Activated naive CD4-positive, alpha-beta T cell treated with anti-CD3 and anti-CD28 coated beads for 36 hours (primary cell): Measurements from ENCODE around the gene STXBP4. TPM values are rescaled to one million over a fixed set of nuclear protein-coding genes. Genes with fewer than 3 reads are reported as not detected.
A peak's percentile ranks its signal among the peaks of the same experiment; 100 is the strongest.

ENCODE experiments used
- CTCF ChIA-PET: fragments of 350-600 bp; sonication (Branson Sonifier 250); formaldehyde crosslinking; loops from one replicate; lab custom pipeline; 2021; ENCODE audit warnings: antibody characterized with exemption; lab: Charles Lee
- DNase-seq: peaks from one replicate; pipeline ENCODE4 v3.0.0-alpha.2; 2020
- H3K27ac Mint-ChIP-seq: one replicate; pipeline ENCODE4 v1.8.0; 2021; ENCODE audit warnings: mild to moderate bottlenecking, mixed read lengths
- H3K27me3 Mint-ChIP-seq: one replicate; pipeline ENCODE4 v1.8.0; 2021; ENCODE audit warnings: low read depth, mixed read lengths
- H3K36me3 Mint-ChIP-seq: one replicate; pipeline ENCODE4 v1.8.0; 2021; ENCODE audit warnings: low read depth, mixed read lengths
- H3K4me1 Mint-ChIP-seq: one replicate; pipeline ENCODE4 v1.8.0; 2021; ENCODE audit warnings: low read depth, mixed read lengths
- H3K4me3 Mint-ChIP-seq: one replicate; pipeline ENCODE4 v1.8.0; 2021; ENCODE audit warnings: mild to moderate bottlenecking, moderate library complexity, mixed read lengths
- H3K9me3 Mint-ChIP-seq: one replicate; pipeline ENCODE4 v1.8.0; 2021; ENCODE audit warnings: mixed read lengths
- intact Hi-C: fragments of 100-400 bp; cut with micrococcal nuclease; formaldehyde crosslinking; loops from one replicate; pipeline ENCODE4 v1.15.1; 2023
- total RNA-seq, 2 experiments: library from RNA; stranded (reverse); gene quantifications; one replicate each; pipeline ENCODE4 v1.2.3, GENCODE V29; 2021

Gene STXBP4
- total RNA-seq, 2 experiments from 2014 or later: 4.5 to 5.3 TPM

GRCh38 chr17:54996441-54996840 lies 27.9 kb downstream of the STXBP4 start:
- Mint-ChIP-seq H3K9me3 (no peaks in the 10 kb centered on the region), H3K27ac (no peak overlapping the region), H3K27me3 (no peaks in the 10 kb centered on the region), H3K4me1 (no peaks in the 10 kb centered on the region), H3K36me3 (no peaks in the 10 kb centered on the region), H3K4me3 (no peak overlapping the region)
- CTCF ChIA-PET: interaction anchor here (0.8 to 1.5 kb wide), 2 partner anchors 223 to 352 kb away, joined by 3 to 4 read pairs; no protein-coding TSS in a partner anchor
- intact Hi-C loops: no loop called here
- no peak for DNase-seq

- H3K27ac Mint-ChIP-seq: no peak overlapping the region
- no peaks in the 10 kb centered on the region for H3K36me3 Mint-ChIP-seq
- H3K4me1 Mint-ChIP-seq: no peaks in the 10 kb centered on the region
- no peaks in the 10 kb centered on the region for H3K9me3 Mint-ChIP-seq
- H3K27me3 Mint-ChIP-seq: no peaks in the 10 kb centered on the region
- DNase-seq: no peak
- intact Hi-C loops: no loop called here
- CTCF ChIA-PET: interaction anchor here (2.1 kb wide), 1 partner anchor 9 kb away, joined by 10 read pairs; no protein-coding TSS in a partner anchor
- H3K4me3 Mint-ChIP-seq: no peak overlapping the region
Observed at GRCh38 chr17:55002458-55002857, 33.9 kb downstream of the STXBP4 start.

GRCh38 chr17:55004484-55004883 lies 35.9 kb downstream of the STXBP4 start:
- no peak overlapping the region for H3K4me3 Mint-ChIP-seq
- no peak for DNase-seq
- peaks cover 2% of the 10 kb centered on the region for H3K36me3 Mint-ChIP-seq
- no peak overlapping the region for H3K27ac Mint-ChIP-seq
- H3K27me3 Mint-ChIP-seq: no peaks in the 10 kb centered on the region
- intact Hi-C loops: no loop called here
- H3K4me1 Mint-ChIP-seq: no peaks in the 10 kb centered on the region
- H3K9me3 Mint-ChIP-seq: no peaks in the 10 kb centered on the region
- CTCF ChIA-PET: interaction anchor here (2.9 kb wide), 1 partner anchor 11 kb away, joined by 15 read pairs; no protein-coding TSS in a partner anchor

- intact Hi-C loops: no loop called here
- Mint-ChIP-seq H3K4me1 (no peaks in the 10 kb centered on the region), H3K27me3 (no peaks in the 10 kb centered on the region), H3K36me3 (peaks cover 2% of the 10 kb centered on the region), H3K4me3 (no peak overlapping the region), H3K9me3 (no peaks in the 10 kb centered on the region), H3K27ac (no peak overlapping the region)
- CTCF ChIA-PET: interaction anchor here (0.5 to 2.9 kb wide), 3 partner anchors 12 to 289 kb away, joined by 3 to 15 read pairs (median 4); no protein-coding TSS in a partner anchor
- no peak for DNase-seq
Observed at GRCh38 chr17:55005520-55005919, 37.0 kb downstream of the STXBP4 start.

- intact Hi-C loops: no loop called here
- H3K27me3 Mint-ChIP-seq: no peaks in the 10 kb centered on the region
- no peak for DNase-seq
- peaks cover 1% of the 10 kb centered on the region for H3K36me3 Mint-ChIP-seq
- CTCF ChIA-PET: no interaction called here
- H3K9me3 Mint-ChIP-seq: no peaks in the 10 kb centered on the region
- H3K27ac Mint-ChIP-seq: no peak overlapping the region
- no peaks in the 10 kb centered on the region for H3K4me1 Mint-ChIP-seq
- H3K4me3 Mint-ChIP-seq: no peak overlapping the region
Observed at GRCh38 chr17:55023626-55024025, 55.1 kb downstream of the STXBP4 start.

GRCh38 chr17:55037828-55038227 lies 69.3 kb downstream of the STXBP4 start:
- Mint-ChIP-seq H3K4me1 (no peaks in the 10 kb centered on the region), H3K27ac (no peak overlapping the region), H3K4me3 (no peak overlapping the region), H3K27me3 (no peaks in the 10 kb centered on the region), H3K9me3 (no peaks in the 10 kb centered on the region), H3K36me3 (peaks cover 3% of the 10 kb centered on the region)
- CTCF ChIA-PET: no interaction called here
- intact Hi-C loops: no loop called here
- DNase-seq: peak; percentile 9

- peaks cover 2% of the 10 kb centered on the region for H3K36me3 Mint-ChIP-seq
- no peaks in the 10 kb centered on the region for H3K4me1 Mint-ChIP-seq
- H3K27me3 Mint-ChIP-seq: no peaks in the 10 kb centered on the region
- no peaks in the 10 kb centered on the region for H3K9me3 Mint-ChIP-seq
- intact Hi-C loops: no loop called here
- CTCF ChIA-PET: no interaction called here
- no peak overlapping the region for H3K4me3 Mint-ChIP-seq
- H3K27ac Mint-ChIP-seq: no peak overlapping the region
- no peak for DNase-seq
Observed at GRCh38 chr17:55038291-55038690, 69.7 kb downstream of the STXBP4 start.

- H3K9me3 Mint-ChIP-seq: no peaks in the 10 kb centered on the region
- CTCF ChIA-PET: no interaction called here
- intact Hi-C loops: no loop called here
- H3K36me3 Mint-ChIP-seq: peaks cover 8% of the 10 kb centered on the region
- no peak overlapping the region for H3K4me3 Mint-ChIP-seq
- H3K4me1 Mint-ChIP-seq: no peaks in the 10 kb centered on the region
- H3K27ac Mint-ChIP-seq: no peak overlapping the region
- DNase-seq: no peak
- no peaks in the 10 kb centered on the region for H3K27me3 Mint-ChIP-seq
Observed at GRCh38 chr17:55040611-55041010, 72.0 kb downstream of the STXBP4 start.

- intact Hi-C loops: loop anchor here (2.0 kb wide), 1 partner anchor 243 kb away; no protein-coding TSS in a partner anchor
- Mint-ChIP-seq H3K4me3 (no peak overlapping the region), H3K27ac (no peak overlapping the region), H3K4me1 (no peaks in the 10 kb centered on the region), H3K9me3 (no peaks in the 10 kb centered on the region), H3K36me3 (peaks cover 6% of the 10 kb centered on the region), H3K27me3 (no peaks in the 10 kb centered on the region)
- CTCF ChIA-PET: no interaction called here
- DNase-seq: no peak
Observed at GRCh38 chr17:55053855-55054254, 85.3 kb downstream of the STXBP4 start.

GRCh38 chr17:55054429-55054828 lies 85.9 kb downstream of the STXBP4 start:
- H3K4me3 Mint-ChIP-seq: no peak overlapping the region
- peaks cover 2% of the 10 kb centered on the region for H3K36me3 Mint-ChIP-seq
- CTCF ChIA-PET: no interaction called here
- no peak for DNase-seq
- no peak overlapping the region for H3K27ac Mint-ChIP-seq
- H3K4me1 Mint-ChIP-seq: no peaks in the 10 kb centered on the region
- intact Hi-C loops: loop anchor here (2.0 kb wide), 1 partner anchor 242 kb away; no protein-coding TSS in a partner anchor
- H3K9me3 Mint-ChIP-seq: no peaks in the 10 kb centered on the region
- H3K27me3 Mint-ChIP-seq: no peaks in the 10 kb centered on the region

GRCh38 chr17:55056526-55056925 lies 88.0 kb downstream of the STXBP4 start:
- no peak overlapping the region for H3K27ac Mint-ChIP-seq
- no peaks in the 10 kb centered on the region for H3K27me3 Mint-ChIP-seq
- H3K9me3 Mint-ChIP-seq: no peaks in the 10 kb centered on the region
- intact Hi-C loops: no loop called here
- CTCF ChIA-PET: no interaction called here
- no peaks in the 10 kb centered on the region for H3K4me1 Mint-ChIP-seq
- H3K36me3 Mint-ChIP-seq: no peaks in the 10 kb centered on the region
- no peak overlapping the region for H3K4me3 Mint-ChIP-seq
- DNase-seq: no peak

- H3K27ac Mint-ChIP-seq: no peak overlapping the region
- H3K9me3 Mint-ChIP-seq: no peaks in the 10 kb centered on the region
- intact Hi-C loops: no loop called here
Observed at GRCh38 chr17:55057184-55057583, 88.6 kb downstream of the STXBP4 start.

GRCh38 chr17:55059724-55060123 lies 91.2 kb downstream of the STXBP4 start:
- no peak for DNase-seq
- H3K36me3 Mint-ChIP-seq: no peaks in the 10 kb centered on the region
- H3K4me1 Mint-ChIP-seq: no peaks in the 10 kb centered on the region
- no peak overlapping the region for H3K27ac Mint-ChIP-seq
- CTCF ChIA-PET: no interaction called here
- intact Hi-C loops: loop anchor here (5.0 kb wide), 1 partner anchor 93 kb away; no protein-coding TSS in a partner anchor
- H3K4me3 Mint-ChIP-seq: no peak overlapping the region
- no peaks in the 10 kb centered on the region for H3K27me3 Mint-ChIP-seq
- no peaks in the 10 kb centered on the region for H3K9me3 Mint-ChIP-seq

More at GRCh38 chr17:55057184-55057583, 88.6 kb downstream of the STXBP4 start:
- CTCF ChIA-PET: no interaction called here
- H3K27me3 Mint-ChIP-seq: no peaks in the 10 kb centered on the region
- no peaks in the 10 kb centered on the region for H3K36me3 Mint-ChIP-seq
- H3K4me1 Mint-ChIP-seq: no peaks in the 10 kb centered on the region
- no peak overlapping the region for H3K4me3 Mint-ChIP-seq
- DNase-seq: no peak
